Activated naive CD4-positive, alpha-beta T cell treated with anti-CD3 and anti-CD28 coated beads, Interleukin-2, amount 50 U/mL, for 72 hours (primary cell): ENCODE data around the gene CXCL6. TPM values are rescaled to one million over a fixed set of nuclear protein-coding genes. Genes with fewer than 3 reads are reported as not detected.

Experiments
- ATAC-seq, 2 donors: fragments of 150-1000 bp; cut with Tn5 transposase; 2 replicates each; pipeline ENCODE4 v1.10.0; 2021; ENCODE audit warnings: mild to moderate bottlenecking in 2 of 2, moderate library complexity in 2 of 2
- DNase-seq, 2 donors: peaks; one replicate each; pipeline ENCODE4 v3.0.0; 2021 to 2022; ENCODE audit warnings: low spot score in 2 of 2
- H3K27ac Mint-ChIP-seq, 2 donors: one replicate each; pipeline ENCODE4 v1.8.0; 2022; ENCODE audit warnings: mild to moderate bottlenecking in 2 of 2, mixed read lengths in 2 of 2
- H3K36me3 Mint-ChIP-seq, 2 donors: one replicate each; pipeline ENCODE4 v1.8.0; 2022; ENCODE audit warnings: mixed read lengths in 2 of 2
- H3K9me3 Mint-ChIP-seq, 2 donors: one replicate each; pipeline ENCODE4 v1.8.0; 2022; ENCODE audit warnings: mixed read lengths in 2 of 2
- total RNA-seq, 2 donors: library from RNA; stranded (reverse); gene quantifications; one replicate each; pipeline ENCODE4 v1.2.3, GENCODE V29; 2022

The CXCL6 gene
- total RNA-seq, 2 donors from 2014 or later = not detected

DNA sequence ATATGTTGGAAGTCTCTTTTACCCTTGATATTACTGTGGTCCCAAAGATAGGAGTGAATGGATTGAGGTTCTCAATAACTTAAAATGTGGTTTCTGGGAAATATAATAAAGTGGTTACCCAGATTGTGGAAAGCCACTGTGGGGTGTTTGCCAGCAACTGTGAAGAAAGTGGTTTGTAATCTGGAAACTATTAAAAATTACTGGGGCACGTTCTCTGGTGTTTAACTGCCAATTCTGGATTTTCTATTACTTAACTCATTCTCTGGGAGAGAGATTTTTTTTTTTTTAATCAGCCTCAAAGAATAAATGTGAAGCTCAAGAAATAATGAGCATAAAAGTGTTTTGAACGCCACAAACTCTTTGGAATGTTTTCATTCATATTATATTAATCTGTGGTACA lies 4.9 kb upstream of the CXCL6 start:
- H3K9me3 Mint-ChIP-seq = peaks cover 0 to 7% of the 10 kb centered on the region in 2 donors
- H3K27ac Mint-ChIP-seq = no peak overlapping the region
- no peaks in the 10 kb centered on the region for H3K36me3 Mint-ChIP-seq
- ATAC-seq = no peak
- no peak for DNase-seq

DNA sequence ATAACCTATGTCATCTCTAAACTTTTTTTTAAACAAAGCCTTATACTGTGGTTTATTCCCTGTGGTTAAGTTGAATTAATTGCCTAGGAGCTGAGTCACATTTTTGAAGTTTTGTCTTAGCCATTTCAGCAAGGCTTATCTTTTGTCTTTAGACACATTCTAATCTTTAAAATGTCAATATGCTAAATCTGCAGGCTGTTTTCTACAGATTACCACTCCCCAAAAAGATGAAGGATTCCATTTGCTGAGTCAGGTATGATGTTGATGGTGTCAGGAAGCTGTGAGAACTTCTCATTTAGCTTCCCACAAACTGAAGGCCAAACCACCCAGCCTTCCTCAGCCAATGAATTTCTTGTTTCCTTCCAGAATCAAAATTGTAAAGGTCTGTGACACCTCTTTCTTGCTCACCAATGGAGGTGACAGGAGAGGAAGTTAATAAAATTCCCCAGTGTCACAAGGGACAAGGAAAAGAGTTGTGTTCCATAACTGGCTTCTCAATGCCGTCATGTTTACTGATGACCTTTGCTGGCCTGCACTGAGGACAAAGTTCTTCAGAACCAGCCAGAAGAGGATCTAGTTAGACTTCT lies 3.7 kb upstream of the CXCL6 start:
- Mint-ChIP-seq H3K27ac (no peak overlapping the region), H3K9me3 (peaks cover 0 to 3% of the 10 kb centered on the region in 2 donors), H3K36me3 (peaks cover 0 to 8% of the 10 kb centered on the region in 2 donors)
- no peak for DNase-seq
- no peak for ATAC-seq

DNA sequence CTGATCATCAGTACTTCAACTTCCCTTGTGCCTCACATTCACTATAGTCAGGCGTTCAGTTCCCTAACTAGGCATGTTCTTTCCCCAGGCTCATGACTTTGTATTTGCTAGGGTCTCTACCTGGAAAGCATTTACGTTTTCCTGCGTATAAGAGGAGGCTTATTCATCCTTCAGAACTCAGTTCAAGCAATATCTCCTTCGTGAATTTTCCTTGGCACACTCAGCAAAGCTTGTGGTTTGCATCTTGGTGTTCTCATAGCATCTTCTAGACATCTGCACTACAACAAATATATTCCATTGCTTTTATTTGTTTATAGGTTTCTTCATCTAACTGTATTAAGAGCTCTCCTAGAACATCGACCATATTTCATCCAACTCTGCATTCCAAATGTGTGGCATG lies 2.6 kb downstream of the CXCL6 start:
- Mint-ChIP-seq H3K36me3 (peaks cover 0 to 8% of the 10 kb centered on the region in 2 donors), H3K9me3 (no peaks in the 10 kb centered on the region), H3K27ac (no peak overlapping the region)
- DNase-seq = no peak
- ATAC-seq = no peak

DNA sequence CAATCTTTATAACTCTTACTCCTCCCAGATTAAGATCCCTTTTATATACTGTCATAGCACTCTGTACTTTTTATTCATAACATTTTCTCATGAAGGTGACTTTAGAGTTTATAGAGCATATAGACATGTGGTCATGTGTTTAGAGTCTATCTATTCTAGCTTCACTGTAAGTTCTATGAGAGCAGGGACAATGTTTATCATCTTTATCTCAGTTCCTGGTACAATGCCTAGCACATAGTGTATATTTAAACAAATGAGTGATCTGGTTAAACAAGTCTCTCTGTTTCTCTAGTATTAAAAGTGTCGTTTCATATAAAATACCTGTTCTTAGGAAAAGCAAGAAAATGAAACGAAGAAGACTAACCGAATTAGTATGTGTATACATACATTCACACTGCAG lies 3.2 kb downstream of the CXCL6 start:
- ATAC-seq (no peak), DNase-seq (no peak)
- Mint-ChIP-seq H3K36me3 (peaks cover 0 to 8% of the 10 kb centered on the region in 2 donors), H3K27ac (no peak overlapping the region), H3K9me3 (no peaks in the 10 kb centered on the region)

DNA sequence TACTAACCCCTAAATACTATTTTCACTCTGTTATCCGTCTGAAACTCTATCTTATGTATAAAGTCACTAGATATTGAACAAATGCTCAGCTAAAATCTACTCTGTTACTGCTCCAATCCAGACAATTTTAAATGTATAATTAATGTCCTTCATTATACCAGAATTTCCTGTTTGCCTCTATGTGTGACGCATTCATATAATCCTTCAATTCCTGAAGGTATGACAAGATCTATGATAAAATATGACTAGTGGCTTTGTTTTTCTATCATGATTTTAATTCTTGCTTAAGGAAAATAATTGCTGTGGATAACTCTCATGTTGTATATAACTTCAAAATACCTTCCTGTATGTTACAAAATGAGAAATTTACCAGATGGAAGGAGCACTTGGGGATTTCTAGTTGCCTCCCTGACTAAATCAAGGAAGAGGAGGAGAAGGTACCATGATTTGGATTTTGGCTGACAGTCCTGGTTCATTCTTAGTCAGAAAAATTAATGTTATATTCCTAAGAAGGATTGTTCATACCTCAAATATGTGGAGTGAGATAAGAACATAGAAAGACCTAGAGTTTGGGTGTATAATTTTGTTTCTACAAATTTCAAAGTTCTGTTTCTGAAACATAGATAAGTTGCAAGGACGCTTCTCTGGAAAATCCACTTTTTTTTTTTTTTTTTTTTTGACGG lies 4.9 kb downstream of the CXCL6 start:
- DNase-seq (no peak), ATAC-seq (no peak)
- Mint-ChIP-seq H3K36me3 (peaks cover 0 to 8% of the 10 kb centered on the region in 2 donors), H3K27ac (no peak overlapping the region), H3K9me3 (no peaks in the 10 kb centered on the region)

DNA sequence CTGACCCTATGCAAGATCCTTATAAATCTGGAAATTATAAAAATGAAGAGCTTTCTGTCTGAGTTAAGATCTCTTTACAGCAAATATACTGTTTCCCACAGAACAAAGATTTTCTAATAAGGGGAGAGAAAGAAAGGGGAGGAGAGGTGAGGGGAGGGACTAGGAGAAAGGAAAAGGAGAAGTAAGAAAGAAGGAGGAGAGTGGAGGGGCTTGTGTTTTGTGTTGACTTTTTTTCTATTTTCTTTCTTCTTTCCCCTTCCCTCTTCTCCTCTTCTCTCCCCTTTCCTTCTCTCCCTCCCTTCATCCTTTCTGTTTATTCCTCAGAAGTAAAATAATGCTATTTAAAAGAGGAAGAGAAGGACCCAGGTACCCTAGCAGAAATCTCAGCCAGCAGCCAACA lies 6.2 kb downstream of the CXCL6 start:
- no peak for ATAC-seq
- no peak overlapping the region for H3K27ac Mint-ChIP-seq
- DNase-seq = no peak
- H3K36me3 Mint-ChIP-seq = no peaks in the 10 kb centered on the region
- no peaks in the 10 kb centered on the region for H3K9me3 Mint-ChIP-seq

DNA sequence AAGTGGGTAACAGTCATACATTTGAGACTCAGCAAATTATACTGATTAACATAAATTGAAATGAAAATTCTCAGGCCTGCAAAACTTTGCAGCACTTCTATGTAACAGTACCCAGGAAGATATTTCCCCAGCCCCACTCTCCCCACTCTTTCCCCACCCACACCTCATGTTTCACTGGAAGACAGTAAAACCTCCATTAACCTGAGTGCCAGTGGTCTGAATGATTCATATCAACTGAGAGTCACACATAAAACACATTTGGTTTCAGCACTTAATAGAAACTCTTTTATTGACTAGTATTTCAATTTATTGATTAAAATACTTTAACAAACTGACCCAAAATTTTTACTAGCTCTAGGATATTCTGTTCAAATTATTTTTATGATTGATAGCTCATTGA lies 6.9 kb downstream of the CXCL6 start:
- Mint-ChIP-seq H3K9me3 (no peaks in the 10 kb centered on the region), H3K27ac (no peak overlapping the region), H3K36me3 (no peaks in the 10 kb centered on the region)
- no peak for ATAC-seq
- DNase-seq = no peak

DNA sequence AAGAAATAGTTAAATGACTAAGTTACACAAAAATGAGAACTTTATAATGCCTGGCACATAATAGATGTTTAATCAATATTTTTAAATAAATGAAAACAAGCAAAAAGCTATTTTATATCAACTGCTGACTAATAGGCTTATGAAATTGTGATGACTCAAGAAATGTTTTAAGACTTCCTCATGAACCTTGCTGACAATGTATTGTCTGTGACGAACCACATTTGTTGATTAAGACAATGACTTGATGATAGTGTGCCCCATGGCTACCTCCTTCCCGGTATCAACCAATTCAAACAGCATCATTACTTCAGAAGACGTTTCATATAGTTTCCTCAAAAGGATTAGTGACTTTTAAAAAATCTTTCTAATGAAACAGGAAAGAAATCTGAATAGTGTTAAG lies 7.9 kb downstream of the CXCL6 start:
- Mint-ChIP-seq H3K36me3 (no peaks in the 10 kb centered on the region), H3K9me3 (no peaks in the 10 kb centered on the region), H3K27ac (no peak overlapping the region)
- DNase-seq (no peak), ATAC-seq (no peak)

DNA sequence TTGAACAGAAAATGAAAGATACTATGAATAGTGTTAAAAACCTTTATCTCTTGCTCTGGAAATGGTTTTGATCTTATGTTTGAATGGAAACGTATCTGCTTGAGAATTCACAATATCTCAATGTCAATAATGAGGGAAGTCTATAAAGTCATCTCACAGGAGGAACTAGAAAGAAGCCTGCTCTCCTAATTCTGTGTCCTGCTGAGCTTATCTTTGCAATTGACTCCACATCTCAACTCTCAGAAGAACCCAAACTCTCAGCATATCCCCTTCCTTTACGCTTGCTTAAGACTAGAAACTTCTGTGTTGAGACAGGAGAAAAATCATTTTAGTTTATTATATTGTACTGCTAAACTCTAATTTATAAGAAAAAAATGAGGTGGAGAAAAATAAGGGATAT lies 8.3 kb downstream of the CXCL6 start:
- no peaks in the 10 kb centered on the region for H3K36me3 Mint-ChIP-seq
- DNase-seq = no peak
- no peak overlapping the region for H3K27ac Mint-ChIP-seq
- ATAC-seq = no peak
- H3K9me3 Mint-ChIP-seq = no peaks in the 10 kb centered on the region

DNA sequence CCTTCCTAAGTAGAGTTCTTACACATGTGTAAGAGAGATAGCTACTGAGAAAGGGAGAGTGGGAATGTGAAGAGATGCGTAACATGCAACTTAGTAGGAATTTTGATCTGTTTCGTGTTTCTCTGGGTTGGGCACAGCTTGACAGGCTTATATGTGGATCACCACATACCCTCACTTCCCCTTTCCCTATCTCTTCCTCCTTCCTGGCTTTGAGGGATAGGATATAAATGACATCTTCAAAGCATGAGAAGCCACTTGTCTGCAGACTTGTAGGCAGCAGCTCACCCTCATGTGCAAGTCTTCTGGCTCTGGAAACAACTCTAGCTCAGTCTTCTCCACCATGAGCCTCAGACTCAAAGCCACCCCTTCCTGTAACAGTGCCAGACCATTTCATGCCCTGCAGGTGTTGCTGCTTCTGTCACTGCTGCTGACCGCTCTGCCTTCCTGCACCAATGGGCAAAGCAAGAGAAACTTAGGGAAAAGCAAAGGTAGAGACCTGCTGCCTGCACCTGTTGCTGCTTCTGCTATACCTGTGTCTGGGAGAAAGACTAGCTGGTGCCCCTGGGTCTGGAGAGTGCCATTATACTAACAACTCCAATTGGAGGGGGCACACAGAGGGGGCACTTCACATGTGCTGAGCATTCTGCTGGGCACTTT lies 11.2 kb downstream of the CXCL6 start:
- Mint-ChIP-seq H3K27ac (no peak overlapping the region), H3K9me3 (no peaks in the 10 kb centered on the region), H3K36me3 (no peaks in the 10 kb centered on the region)
- ATAC-seq (no peak), DNase-seq (no peak)

DNA sequence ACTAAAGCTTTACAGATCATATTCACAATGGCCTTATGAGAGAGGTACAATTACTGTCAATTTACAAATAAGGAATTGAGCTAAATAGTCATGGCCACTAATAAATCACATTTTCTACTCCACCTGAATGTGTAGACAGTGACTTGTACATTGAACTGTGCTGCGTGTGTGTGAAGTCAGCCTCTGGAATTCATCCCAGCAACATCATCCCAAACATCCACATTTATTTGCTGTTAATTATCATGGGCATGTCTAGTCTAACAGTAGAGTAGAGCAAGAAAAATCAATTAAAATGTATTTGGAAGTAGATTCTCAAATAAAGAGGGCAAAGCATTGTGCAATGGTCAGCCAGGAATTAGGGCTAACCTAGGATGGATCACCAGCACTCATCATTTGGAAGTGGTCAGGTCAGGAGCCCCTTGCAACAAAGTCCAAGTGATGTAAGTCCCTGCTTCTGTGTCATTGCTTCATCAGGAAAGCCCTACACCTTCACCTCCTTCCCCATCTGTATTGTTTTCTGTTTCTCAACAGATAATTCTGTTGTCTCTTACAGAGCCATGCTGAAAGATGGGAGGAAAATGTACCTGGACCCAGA lies 11.8 kb downstream of the CXCL6 start:
- Mint-ChIP-seq H3K27ac (no peak overlapping the region), H3K36me3 (no peaks in the 10 kb centered on the region), H3K9me3 (no peaks in the 10 kb centered on the region)
- DNase-seq (no peak), ATAC-seq (no peak)

DNA sequence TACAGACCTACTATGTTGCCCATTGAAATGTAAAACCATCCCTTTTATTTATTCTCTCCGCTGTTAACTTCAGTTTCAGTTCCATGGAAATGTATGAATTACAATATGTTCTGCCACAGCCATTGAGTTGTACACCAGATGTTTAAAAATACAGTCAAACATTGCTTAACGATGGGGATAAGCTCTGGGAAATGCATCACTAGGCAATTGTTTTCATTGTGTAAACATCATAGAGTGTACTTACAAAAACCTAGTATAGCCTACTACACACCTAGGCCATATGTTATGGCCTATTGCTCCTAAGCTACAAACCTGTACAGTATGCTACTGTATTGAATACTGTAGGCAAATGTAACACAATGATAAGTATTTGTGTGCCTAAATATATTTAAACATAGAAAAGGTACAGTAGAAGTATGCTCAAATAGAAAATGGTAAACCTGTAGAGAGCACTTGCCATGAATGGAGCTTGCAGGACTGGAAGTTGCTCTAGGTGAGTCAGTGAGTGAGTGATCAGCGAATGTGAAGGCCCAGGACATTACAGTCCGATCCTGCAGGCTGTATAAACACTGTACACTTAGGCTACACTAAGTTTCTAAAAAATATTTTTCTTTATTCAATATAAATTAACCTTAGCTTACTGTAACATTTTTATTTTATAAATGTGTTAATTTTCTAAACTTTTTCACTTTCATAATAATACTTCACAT lies 13.9 kb downstream of the CXCL6 start:
- H3K27ac Mint-ChIP-seq = no peak overlapping the region

DNA sequence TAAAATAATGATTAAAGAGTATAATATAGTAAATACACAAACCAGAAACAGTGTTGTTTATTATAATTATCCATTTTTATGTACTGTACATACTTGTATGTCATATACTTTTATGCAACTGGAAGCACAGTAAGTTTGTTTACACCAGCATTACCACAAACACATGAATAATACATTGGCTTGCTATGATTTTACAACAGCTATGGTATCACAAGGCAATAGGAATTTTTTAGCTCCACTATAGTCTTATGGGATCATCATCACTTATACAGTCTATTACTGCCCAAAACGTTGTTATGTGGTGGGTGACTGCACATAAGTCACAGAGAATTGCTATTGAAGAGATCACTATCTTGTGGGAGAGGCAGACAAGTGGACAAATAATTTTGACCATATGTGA lies 14.8 kb downstream of the CXCL6 start:
- Mint-ChIP-seq H3K36me3 (no peaks in the 10 kb centered on the region), H3K27ac (no peak overlapping the region), H3K9me3 (no peaks in the 10 kb centered on the region)
- DNase-seq (no peak), ATAC-seq (no peak)

More for the DNA sequence above, 13.9 kb downstream of the CXCL6 start:
- ATAC-seq = no peak
- Mint-ChIP-seq H3K9me3 (no peaks in the 10 kb centered on the region), H3K36me3 (no peaks in the 10 kb centered on the region)
- DNase-seq = no peak

DNA sequence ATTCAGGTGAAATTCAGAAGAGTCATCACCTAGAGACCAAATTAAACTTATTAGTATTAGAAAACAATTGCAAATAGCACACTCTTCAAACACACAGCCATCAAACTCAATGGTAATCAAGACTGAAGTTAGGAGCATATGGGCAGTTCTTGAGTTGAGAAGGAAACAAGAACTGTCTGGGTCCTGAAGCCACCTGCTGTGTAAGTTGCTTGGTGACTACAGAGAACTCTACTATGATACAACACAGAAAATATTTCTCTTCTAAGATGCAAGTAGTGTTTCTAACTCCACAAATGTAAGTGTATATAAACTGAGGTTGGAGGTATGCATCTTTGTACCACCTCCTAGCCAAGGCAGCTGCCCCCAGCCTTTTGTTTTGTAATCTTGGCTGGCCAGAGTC lies 16.3 kb downstream of the CXCL6 start:
- H3K36me3 Mint-ChIP-seq = no peaks in the 10 kb centered on the region
- no peak for ATAC-seq
- no peak for DNase-seq

DNA sequence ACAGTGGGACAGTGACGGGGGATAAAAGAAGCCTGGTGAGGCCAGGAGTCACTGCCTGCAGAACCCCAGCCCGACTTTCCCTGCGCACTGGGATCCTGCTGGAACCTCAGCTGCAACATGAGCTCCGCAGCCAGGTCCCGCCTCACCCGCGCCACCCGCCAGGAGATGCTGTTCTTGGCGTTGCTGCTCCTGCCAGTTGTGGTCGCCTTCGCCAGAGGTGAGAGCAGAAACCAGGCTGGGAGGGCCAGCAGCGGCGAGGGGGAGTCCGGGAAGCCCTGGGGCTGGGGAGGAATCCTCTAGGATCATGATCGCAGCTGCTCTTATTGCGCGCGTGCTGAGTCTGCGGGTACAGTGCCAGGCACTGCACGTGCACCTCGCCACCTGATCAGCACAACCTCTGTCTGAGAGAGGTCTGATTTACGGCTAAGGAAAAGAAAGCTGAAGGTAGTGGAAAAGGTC lies 16.8 kb downstream of the CXCL6 start, which contains the start of gene PF4V1:
TSS of gene PF4V1 (plus strand) at position 51 of the 459 bp plus-strand sequence. CDS start at position 118, 67 bp downstream.
- no peak for ATAC-seq
- no peaks in the 10 kb centered on the region for H3K9me3 Mint-ChIP-seq
- H3K27ac Mint-ChIP-seq = no peak within 1 kb of the TSS
- H3K36me3 Mint-ChIP-seq = no peaks in the 10 kb centered on the region
- no peak for DNase-seq

More for the DNA sequence above, 16.3 kb downstream of the CXCL6 start:
- Mint-ChIP-seq H3K27ac (no peak overlapping the region), H3K9me3 (no peaks in the 10 kb centered on the region)

DNA sequence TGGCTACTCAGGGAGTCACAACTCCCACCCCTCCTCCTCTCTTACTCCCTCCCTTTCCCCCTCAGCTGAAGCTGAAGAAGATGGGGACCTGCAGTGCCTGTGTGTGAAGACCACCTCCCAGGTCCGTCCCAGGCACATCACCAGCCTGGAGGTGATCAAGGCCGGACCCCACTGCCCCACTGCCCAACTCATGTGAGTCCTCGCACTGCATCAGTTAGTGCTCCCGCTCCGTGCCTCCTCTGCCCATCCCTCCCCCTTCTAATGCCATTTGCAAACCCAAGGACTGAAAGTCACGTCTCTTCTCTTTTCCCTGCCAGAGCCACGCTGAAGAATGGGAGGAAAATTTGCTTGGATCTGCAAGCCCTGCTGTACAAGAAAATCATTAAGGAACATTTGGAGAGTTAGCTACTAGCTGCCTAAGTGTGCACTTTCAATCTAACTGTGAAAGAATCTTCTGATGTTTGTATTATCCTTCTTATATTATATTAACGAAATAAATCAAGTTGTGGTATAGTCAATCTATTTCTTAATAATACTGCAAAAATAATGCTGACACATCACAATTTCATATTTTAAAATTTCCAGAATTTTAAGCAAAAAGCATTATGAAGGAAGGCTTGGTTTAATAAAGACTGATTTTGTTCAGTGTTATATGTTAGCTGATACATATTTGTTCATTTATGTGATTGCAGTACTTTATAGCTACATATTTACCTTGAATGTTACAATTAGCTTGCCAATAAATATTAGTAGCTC lies 17.4 kb downstream of the CXCL6 start:
- H3K36me3 Mint-ChIP-seq = no peaks in the 10 kb centered on the region
- no peak for DNase-seq
- no peaks in the 10 kb centered on the region for H3K9me3 Mint-ChIP-seq
- ATAC-seq = no peak
- no peak overlapping the region for H3K27ac Mint-ChIP-seq
